Measurements from ENCODE around the gene FYB1.

The FYB1 gene

DNA sequence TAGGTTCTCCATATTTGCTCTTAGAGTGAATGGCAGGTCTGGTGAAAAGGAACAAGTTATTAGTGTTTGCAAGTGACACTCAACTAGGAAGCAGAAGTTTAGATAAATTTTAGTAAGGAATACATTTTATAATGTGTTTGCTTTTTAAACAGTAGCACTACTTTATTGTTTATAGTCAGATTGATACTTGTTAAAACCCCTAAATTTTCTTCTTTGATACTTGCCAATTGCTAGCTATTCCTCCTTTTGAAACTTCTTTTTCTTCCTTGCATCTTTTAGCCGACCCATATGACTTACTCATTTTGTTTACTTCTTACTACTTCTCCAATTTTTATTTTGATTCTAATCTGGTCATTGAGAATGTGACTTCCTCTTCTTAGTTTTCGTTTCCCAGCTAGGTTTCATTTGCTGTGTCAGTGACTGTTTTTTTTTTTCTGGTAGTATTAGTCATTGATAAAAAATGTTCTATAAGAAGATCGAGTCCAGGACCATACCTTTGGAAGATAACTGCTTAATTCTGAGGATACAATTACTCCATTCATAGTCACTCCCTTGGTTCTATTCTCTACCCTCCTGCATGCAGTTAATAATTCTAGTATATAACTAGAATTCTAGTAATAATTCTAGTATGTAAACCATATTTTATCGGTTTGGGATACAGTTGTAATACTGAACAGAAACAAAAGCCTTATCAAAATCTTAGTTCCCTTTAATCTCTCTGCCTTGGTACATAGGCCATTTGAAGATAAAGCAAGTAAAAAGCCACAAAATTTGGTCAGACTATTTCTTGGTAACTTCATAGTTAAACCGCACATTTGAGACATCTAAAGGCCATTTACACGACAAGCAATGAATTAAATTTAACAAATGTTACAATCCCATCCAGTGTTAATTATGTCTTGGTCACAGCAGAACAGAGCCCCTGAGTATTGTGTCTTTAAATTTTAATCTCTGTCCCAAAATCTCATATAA, 142.3 kb downstream of the FYB1 start:
- no peak for FAIRE-seq

DNA sequence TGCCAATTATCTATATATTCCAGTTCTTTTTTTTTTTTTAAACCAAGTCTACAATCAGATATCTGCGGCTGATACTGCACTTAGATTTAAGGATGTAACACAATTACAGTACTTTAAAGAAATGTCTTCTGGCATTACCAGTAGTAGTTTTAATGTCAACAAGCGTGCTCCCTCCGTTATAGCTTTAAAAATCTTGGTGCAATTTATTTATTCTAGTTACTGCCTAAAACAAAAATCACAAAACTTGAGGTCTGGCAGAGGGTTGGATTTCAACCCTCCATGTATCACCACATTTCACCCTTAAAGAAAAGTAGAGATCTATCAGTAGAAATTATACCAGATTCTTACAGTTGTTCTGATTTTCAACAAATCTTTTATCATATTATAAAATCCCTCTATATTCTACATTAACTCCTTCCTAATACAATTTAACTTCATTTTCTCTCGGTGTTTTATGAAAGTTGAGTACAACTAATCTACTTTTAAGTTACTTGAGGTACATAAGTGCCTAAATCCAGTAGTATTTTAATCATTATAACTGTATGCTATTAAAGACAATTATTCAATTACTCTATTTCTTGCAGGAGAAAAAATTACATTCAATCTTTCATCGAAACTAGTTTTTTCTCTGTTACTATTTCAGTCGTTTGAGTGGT, 143.1 kb downstream of the FYB1 start:
- no peak for FAIRE-seq

DNA sequence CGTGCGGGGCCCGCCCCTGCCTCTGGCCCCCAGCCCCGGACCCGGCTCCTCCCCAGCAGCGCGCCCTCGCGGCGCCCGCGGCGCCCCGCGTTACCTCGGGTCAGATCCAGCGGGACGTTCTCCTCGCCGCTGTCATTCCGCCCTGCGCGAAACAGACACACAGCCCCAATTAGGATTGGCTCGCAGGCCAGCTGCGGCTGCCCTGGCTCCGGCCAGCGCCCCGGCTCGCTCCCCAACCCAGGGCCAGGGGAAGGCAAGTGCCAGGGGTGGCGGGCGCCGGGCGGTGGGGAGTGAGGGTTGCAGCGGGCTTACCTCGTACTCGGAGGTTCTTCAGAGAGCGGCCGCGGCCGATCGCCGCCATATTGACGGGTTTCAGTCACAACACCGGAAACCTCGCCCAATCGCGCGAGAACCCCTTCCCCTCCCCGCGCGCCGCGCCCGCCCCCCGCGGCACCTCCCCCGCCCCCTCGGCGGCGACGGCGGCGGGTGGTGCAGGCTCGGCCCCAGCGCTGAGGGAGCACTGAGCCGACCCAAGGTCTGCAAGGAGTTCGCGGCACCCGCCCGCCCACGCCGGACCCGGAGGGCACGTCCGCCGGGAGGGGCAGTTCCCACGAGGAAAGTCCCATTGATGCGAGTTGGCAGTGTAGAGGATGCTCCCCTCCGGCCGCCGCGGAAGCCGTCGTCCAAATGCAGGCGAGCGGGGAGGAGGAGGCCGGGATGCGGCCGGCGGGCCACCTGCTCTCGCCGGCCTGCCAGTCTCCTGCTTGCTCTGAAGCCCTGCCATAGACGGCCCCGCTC, 145.1 kb downstream of the FYB1 start, which contains the start of gene RICTOR:
Gene RICTOR, minus strand, starts transcription at position 383 of the 798 bp plus-strand sequence. Its CDS starts 22 bp downstream, at position 361.
- no peak for FAIRE-seq

DNA sequence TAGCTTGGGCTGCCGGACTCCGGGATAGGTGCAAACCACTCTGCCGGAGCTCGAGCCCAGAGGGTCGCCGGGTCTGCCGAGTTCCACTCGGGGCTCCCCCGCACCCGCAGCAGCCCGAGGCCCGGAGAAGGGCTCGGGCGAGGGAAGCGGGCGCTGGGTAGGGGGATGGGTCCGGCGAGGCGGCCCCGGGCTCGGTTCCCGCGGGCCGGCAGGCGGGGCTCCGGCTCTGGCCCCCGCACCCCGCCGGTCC, 145.7 kb downstream of the FYB1 start:
- no peak for FAIRE-seq

DNA sequence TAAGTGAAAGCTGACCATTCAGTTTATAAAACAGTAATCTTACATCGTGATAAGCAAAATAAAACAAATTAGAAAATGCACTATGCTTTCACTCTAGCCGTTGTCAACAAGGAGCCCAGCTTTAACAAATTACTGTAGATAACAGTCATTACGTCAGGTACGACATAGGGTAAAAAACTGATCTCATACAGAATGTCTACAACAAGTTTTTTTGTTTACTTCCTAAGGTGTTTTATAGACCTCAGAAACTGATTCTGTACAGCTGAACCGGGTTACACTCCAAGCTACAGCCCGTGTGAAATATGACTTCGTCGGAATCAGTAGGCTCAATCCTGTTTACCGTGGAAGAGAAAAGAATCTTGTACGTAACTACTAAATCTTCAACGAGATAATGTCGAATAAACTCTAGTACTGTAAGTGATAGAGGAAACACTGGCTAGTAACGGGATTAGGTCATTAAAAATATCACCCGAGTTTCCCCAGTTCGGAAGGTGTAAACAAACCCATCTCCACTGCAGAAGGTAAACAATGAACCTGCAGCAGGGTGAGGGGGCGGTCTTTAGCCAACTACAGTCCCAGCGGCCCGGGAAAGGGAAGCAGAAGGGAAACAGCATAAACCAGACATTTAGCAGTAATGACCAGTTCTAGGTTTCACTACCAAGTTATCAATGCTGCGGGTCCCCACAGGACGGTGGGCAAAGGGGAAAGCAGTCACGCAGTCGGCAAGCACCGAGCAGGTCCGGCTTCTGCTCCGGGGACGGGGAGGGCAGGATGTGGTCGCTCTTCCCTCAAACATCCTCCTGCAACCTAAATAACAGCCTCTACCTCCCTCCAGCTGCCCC, 146.2 kb downstream of the FYB1 start:
- no peak for FAIRE-seq

DNA sequence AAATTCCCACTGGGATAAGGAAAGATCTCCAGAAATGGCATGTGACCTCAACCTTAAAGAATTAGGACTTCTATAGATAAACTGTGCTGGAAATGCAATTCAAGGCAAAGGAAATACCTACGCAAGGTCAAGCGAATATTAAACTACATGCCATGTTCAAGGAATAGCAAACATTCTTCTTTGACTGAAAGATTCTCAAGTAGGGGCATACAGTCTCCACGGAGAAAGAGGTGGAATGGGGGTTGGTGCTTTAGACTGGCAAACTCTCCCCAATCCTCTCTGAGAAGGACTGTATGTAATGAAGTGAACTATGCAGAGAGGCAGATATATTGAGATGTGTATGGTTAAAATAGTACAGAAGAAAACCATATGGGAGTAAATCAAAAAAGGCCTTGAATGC, 151.3 kb downstream of the FYB1 start:
- no peak for FAIRE-seq

DNA sequence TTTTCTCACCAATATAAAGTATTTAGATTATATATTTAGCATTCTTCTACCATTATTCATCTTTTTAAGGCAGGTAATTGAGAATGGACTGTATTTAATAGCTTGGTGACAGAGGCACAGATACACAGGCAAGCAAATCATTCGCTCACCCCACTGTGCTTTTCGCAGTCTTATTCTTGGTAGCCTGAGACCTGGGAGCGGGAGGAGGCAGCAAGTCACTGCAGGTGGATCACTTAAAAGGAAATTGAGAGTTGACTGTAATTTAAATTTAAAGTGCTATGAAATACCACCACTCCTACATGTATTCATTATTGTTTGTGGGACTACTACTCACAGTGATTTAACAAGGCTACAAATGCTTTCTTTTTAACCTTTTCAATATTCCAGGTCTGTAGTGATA, 154.9 kb downstream of the FYB1 start:
- no peak for FAIRE-seq

DNA sequence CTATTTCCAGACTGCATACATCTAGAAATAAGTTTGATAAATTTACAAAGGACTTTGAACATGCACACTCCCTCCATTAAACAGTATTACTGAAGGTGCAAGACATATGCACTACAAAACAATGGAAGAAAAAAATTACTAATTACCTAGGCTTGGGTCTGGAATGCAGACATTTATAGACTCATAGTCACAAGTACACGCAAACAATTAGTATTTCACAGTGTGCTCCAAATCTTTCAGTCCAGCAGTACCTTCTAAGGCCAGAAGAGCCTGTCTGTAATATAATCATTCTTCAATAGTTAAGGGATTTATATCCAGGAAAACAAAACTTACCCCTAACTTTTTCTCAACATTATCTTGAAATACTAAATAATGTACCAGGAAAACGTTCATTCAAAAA, 156.3 kb downstream of the FYB1 start:
- FAIRE-seq, result no peak

DNA sequence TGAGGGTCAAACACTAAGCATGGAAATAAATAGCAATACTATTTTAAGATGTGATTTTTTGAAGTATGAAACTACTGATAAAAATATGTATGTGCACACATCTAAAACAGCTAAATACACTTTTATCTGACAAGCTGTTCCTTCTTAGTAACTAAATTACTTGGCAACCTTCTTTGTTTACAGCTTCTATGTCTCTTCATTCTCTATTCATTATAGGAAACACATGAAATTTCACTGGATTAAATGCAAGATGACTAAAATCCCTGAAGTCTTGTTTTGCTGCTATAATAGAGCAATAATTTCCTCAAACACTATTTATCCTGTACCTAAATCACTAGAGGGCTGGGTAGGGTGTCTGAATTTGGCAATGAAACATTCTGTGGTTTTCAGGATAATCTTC, 156.8 kb downstream of the FYB1 start:
- FAIRE-seq, result no peak

DNA sequence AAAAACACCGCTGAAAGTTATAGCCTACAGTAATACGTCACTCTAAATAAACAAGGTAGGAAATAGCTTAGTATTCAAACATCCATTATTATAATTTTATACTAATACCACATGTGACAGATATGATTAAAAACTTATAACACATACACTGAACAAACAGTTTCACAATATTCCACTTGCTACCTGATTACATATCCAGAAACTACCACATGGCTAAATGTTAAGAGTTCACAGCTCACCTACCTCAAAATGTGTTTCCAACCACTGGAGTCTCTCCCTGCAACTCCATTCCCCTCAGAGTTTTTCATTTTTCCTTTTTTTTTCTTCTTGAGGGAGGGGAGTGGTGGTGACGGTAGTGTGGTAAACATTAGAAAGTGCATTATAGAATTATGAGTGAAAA, 157.3 kb downstream of the FYB1 start:
- no peak for FAIRE-seq

DNA sequence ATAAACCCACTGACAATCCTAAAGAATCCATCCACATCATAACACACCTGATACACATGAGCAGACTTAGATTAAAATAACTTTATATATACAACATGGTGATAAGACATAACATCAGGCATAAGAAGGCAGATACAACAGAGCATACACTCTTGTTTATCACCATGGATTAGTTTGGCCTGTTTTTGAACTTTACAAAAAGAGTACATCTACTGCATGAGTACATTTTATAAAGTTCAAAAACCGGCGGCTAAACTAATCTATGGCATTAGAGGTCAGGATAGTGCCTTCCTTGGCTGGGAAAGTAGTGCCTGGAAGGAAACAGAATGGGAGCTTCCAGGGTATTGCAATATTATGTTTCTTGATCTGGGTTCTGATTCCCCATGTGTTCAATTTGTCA, 160.3 kb downstream of the FYB1 start:
- FAIRE-seq, result no peak

DNA sequence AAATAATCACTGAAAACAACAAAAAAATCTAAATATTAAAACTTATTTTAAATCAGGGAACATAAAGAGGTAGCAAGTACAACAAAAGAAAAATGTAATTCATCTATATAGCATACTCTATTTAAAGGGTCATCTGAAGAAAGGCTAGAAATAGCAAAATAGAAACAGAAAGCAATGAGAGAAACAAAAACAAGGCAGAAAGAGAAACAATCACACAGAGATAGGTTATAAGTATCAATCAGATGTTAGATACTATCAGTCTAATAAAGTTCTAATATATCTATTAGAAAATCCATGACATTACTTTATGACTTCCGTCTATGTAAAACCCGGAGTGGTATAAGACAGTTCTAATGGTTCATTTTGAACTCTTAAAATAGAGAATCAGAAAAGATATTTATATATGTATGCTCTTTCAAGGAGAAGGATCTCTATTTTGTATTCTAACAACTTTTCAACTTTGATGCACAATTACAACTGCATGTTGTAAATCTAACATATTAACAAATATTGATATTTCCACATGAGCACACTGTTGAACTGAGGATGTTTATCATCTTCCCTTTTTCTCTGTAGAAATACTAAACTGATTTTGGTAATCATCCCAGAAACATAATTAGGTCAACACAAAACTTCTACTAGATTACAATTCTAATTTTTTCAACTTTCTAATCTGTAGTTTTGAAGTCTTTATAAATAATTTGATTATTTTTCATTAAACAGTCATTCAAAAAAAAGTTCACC, 161.0 kb downstream of the FYB1 start:
- no peak for FAIRE-seq

DNA sequence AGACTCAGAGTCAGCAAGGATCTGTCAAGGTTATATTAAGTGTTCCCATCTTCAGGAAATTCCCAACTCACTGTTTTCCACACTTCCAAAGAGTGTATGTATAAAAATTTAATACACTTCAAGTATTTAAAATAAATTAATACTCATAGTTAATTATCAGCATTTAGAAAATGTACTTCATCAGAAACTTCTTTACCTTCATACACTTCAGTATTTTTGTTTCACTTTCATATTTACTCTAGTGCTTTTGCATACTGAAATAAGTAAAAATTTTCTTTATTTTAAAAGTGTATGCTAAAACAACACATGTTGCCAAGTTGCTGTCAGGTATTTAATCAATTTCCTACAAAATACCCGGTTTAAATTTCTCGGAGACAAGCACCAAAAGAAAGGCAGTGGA, 161.6 kb downstream of the FYB1 start:
- FAIRE-seq, result no peak

DNA sequence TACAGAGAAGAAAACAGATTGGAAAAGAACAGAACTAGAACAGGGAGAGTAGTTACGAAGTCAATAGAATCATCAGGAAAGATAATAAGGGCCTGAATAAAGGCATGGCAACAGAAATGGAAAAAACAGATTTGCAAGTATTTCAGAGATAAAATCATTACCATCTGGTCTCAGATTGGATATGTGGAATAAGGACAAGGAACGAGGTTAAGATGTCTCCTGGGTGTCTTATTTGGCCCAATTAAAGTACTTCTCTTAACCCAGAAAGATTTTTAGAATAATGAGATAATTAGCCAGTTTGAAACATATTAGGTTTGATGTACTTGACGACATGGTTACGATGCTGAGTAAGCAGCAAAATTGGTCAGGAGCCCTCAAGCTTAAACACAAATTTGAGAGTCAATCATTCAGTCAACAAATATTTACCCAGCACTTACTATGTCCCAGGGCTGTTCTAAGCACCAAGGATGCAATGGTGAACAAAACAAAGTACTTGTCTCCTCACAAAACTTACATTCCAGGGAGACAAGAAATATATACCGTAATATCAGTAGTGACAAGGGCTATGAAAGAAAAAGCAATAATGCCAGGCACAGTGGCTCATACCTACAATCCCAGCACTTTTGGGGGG, 163.5 kb downstream of the FYB1 start:
- no peak for FAIRE-seq

All from TTC549 (cell line).